Measurements from ENCODE around the gene XPR1.
"Not testable (repeated sequence)": the region's sequence is repeated elsewhere in the genome, so short reads cannot be mapped to it uniquely, and the experiment has no call there.

Gene XPR1

DNA sequence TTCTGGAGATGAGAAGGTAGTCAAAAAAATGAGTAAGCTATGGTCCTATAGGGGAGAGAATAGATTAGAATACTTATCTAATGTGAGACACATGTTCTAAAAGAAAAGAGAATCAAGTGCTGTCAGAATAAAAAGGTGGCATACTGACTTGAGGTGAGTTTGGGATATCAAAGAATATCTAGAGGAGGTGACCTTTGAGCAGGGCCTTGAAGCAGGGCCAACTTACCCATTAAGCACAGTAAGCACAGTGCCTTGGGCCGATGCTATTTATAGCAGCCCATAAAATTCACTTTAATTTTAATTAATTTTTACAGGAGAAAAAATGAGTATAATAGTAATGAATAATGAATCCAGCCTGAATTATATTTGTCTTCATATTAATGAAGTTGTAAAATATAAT lies 92.2 kb downstream of the XPR1 start:
- DNase-seq, result no peak

DNA sequence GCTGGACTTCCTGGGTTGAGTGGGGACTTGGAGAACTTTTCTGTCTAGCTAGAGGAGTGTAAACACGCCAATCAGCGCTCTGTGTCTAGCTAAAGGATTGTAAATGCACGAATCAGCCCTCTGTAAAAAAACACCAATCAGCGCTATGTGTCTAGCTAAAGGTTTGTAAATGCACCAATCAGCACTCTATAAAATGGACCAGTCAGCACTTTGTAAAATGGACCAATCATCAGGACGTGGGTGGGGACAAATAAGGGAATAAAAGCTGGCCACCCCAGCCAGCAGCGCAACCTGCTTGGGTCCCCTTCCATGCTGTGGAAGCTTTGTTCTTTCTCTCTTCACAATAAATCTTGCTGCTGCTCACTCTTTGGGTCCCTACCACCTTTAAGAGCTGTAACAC lies 94.2 kb downstream of the XPR1 start:
- DNase-seq, result not testable (repeated sequence)

DNA sequence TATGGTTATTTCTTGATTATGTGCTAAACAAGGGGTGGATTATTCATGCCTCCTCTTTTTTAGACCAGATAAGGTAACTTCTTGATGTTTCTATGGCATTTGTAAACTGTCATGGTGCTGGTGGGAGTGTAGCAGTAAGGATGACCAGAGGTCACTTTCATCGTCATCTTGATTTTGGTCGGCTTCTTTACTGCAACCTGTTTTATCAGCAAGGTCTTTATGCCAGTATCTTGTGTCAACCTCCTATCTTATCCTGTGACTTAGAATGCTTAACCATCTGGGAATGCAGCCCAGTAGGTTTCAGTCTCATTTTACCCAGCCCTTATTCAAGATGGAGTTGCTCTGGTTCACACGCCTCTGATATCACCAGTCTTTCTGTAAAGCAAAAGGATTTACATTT lies 95.9 kb downstream of the XPR1 start:
- DNase-seq, result not testable (repeated sequence)

DNA sequence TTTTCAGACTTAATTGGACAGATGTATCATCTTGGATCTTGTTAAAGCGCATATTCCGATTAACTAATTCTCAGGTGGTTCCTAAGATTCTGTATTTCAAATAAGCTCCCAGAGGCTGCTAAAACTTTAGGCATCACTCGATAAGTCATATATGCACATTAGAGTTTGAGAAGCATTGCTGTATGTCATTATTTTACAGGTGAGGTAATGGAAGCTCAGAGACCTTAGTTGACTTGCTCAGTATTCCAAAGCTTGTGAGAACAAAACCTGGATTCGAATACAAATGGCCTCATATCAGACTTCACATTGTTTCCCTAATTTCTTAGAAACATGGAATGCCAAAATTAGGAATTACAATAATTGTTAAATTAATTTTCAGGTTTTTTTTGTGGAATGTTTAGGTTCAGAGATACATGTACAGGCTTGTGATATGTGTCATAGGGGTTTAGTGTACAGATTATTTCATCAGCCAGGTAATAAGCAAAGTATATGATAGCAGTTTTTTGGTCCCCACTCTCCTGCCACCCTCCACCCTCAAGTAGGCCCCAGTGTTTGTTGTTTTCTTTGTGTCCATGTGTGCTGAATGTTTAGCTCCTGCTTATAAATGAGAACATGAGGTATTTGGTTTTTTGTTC lies 96.8 kb downstream of the XPR1 start:
- DNase-seq, result no peak

DNA sequence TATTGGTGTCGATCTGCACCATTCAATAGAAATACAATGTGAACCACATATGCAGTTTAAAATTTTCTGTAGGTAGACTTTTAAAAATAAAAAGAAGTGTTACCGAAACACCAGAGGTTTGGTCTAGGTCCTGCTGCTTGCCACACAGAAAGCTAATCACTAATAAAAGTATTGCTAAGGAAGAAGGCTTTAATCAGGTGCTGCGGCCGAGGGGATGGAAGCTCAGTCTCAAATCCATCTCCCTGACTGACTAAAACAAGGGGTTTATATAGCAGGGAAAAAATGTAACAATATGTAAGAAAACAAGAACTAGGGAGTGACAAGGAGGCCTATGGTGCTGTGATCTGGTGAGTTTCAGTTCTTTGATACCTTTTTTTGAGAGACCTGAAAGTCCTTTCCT lies 99.3 kb downstream of the XPR1 start:
- DNase-seq, result no peak

DNA sequence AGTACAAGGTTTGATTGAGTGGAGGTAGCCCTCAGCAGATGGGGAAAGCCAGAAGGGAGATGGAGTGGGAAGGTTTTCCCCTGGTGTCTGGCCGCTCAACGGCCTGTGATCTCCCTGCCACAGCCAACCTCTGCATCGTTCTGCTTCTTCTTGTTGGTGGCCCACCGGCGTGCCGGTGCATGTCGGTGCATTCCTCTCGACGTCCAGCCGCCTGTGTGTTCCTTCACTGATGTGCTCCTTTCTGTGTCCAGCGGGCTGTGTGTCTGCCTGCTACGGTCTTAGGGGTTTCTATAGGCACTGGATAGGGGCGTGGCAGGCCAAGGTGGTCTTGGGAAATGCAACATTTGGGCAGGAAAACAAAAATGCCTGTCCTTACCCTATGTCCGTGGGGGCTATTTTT lies 101.0 kb downstream of the XPR1 start:
- no peak for DNase-seq

DNA sequence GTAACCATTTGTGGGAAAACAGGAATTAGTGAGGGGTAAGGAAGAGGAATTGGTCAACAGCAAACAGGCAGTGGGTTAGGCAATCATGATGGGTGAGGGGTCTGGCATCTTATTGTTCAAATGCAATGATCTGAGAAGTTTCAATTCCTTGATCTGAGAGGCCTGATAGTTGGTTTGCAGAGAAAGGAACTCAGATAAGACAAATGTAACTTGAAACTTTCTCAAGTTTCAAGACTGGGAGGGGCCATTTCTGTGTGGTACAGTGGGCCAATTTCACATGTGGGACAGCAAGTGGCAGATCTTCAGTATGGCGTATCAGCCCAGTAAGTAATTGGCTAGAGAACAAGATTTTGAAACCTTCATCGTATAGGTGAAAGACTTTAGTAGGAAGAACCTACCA lies 102.5 kb downstream of the XPR1 start:
- DNase-seq, result no peak

DNA sequence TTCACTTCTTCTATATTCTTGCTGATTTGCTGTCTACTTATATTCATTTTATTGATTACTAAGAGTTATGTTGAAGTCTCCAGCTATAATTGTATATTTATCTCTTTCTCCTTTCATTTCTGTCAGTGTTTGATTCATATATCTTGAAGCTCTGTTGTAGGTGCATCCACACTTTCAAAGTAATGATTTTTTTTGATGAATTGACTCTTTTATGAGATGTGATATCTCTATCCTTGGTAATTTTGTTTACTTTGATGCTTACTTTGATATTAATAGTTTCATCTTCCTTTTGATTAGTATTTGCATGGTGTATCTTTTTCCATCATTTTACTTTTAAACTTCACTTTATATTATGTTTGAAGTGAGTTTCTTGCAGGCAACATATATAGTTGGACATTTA lies 110.8 kb downstream of the XPR1 start:
- DNase-seq, result no peak

DNA sequence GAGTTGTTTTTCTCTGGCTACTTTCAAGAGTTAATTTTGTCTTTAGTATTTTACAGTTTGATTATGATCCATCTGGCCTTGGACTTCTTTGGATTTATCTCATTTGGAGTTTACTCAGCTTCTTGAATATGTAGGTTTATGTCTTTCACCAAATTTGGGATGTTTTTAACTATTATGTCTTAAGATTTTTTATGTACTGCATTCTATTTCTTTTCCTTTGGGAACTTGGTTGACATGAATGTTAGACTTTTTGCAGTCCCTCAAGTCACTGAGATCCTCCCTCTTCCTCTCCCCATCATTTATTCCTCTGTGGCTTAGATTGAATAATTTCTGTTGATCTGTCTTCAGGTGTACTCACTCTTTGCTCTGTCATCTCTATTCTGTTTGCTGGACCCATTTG lies 112.0 kb downstream of the XPR1 start:
- no peak for DNase-seq

DNA sequence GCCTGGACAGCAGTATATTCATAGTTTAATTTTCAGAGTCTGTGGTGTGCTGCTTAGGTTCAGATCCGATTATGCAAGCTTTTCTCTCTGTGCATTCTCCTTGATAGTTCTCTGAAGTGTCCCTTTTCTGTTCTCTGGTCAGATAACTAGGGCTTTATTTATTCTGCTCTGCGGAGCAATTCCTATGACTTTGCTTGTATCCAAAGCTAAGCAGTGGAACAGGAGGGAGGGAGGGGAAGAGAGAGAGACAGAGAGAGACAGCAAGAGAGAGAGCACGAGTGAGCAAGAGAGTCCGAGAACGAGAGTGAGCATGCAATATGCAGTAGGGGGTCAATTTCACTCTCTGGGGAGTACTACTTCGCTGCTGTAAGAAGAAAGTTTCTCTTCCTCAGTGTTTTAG lies 113.3 kb downstream of the XPR1 start:
- no peak for DNase-seq

DNA sequence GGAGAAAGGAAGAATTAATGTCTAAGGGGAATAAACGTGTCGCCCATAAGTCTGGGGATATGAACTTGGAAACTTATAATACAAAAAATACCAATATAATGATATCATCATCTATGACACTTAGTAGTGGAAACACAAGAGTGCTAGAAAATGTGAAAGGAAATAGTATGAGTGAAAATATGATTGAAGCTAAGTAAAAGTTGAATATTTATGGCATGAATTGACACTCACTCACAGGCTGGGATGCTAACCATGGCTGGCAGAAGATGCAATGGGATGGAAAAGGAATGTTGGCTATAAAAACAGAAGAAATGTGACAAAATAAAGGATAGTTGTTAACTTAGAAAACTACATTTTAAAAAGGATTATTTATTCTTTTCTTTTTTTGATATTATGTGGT lies 120.1 kb downstream of the XPR1 start:
- DNase-seq, result no peak

DNA sequence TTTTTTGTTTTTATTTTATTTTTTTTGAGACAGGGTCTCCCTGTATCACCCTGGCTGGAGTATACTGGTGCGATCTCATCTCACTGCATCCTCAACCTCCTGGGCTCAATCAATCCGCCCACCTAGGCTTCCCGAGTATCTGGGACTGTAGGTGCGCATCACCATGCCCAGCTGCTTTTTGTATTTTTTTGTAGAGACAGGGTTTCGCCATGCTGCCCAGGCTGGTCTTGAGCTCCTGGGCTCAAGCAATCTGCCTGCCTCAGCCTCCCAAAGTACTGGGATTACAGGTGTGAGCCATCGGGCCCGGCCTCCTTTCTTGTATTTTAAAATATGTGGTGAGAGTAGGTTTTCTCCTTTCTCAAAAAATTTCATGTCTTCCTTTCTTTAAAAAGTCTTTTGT lies 122.6 kb downstream of the XPR1 start:
- no peak for DNase-seq

DNA sequence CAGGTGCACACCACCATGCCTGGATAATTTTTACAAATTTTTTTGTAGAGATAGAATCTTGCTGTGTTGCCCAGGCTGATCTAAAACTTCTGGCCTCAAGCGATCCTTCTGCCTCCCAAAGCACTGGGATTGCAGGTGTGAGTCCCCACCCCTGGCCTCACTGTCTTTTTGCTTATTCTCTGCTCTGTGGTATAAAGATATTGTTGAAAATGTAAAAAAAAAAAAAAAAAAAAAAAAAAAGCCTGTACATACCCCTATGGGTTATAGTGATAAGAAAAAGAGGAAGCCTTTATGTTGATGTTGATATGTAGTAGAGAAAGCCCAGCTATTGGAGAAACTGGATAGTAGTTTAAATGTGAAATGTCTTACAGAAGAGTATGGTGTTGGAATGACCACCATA lies 125.8 kb downstream of the XPR1 start:
- DNase-seq, result no peak

DNA sequence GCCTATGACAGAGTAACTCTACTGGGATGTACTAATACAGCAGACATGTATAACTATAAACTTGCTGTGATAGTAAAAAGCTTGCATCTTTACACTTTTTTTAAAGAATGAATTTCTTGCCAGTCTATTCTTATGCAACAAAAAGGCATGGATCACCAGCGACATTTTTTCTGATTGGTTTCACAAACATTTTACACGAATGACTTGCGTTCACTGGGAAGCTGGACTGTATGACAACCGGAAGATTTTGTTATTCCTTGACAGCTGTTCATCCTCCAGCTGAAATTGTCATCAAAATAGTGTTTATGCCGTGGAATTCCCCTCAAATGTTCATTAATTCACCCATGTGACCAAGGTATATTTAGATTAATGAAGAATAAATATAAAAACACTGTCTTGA lies 131.0 kb downstream of the XPR1 start:
- no peak for DNase-seq

DNA sequence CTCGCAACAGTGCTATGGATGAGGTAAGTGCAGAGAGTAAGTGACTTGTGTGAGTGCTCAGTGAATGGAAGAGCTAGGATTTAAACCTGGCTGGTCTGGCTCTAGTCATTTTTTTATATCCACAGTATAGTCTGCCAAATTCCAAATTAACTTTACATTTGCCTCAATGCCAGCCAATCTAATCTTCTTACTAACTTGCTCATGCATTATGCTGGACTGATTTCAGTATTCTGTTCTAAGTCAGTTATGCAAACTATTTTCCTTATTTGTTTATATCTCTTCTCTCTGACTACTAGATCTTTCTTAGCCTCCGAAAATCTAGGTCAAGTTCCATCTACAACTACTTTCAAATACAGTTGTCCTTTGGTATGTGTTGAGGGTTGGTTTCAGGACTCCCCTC lies 133.3 kb downstream of the XPR1 start:
- no peak for DNase-seq

DNA sequence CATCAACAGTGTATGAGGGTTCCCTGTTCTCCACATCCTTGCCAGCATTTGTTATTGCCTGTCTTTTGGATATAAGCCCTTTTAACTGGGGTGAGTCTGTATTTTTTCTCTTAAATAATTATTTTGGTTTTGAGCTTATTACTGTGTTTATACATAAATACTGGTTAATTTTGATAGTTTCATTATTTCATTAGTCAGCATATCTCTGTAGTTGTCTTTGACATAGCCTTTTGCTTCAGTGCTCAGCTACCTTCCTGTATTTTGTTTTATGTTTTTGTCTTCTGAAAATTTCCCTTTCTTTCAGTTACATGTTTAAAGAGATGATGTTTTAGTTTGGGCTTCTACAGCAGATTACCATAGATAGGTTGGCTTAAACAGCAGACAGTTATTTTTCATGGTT lies 138.1 kb downstream of the XPR1 start:
- no peak for DNase-seq

DNA sequence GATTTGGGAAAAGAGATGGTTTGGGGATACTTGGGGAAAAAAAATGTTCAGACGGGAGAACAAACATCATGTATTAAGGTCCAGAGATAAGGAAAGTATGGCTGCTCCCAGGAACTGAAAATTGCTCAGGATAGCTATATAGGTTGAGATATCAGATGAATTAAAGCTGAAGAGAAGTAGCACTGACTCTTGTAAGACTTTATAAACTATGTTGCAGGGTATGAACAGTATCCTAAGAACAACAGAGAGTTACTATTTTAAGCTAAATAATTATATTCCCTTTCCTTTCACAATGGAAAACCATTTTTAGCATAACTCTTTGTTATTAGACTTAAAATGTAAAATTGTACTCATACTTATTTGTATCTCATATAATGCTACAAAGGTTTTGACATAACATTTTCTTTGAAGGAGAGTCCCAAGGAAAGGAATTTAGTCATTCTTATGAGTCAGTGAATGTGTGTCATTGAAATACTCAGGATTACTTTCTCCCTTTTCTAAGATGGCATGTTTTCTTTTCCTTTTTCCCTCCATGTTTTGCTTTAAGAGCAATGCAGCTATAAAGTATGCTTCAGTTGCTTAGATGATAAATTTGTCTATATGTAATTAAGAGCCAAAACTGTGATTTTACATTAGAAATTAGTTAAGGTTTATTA lies 141.5 kb downstream of the XPR1 start:
- no peak for DNase-seq

DNA sequence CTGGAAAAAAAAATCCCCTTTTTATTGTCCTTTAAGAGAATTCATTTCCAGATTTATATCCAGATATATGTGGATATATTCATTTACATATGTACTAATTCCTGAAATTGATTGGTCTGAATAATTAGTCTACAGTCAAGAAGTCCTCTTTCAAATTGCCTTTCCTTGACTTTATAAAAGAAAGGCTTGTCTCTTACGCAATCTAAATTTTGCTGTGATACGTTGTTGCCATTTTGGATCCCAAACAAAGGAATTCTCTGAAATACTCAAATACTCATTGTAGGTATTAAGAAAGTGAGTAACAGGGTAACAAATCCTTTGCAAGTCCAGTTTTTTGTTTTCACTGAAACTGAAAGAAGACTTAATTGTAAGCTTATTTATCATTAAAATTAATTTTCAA lies 144.0 kb downstream of the XPR1 start:
- DNase-seq, result no peak

DNA sequence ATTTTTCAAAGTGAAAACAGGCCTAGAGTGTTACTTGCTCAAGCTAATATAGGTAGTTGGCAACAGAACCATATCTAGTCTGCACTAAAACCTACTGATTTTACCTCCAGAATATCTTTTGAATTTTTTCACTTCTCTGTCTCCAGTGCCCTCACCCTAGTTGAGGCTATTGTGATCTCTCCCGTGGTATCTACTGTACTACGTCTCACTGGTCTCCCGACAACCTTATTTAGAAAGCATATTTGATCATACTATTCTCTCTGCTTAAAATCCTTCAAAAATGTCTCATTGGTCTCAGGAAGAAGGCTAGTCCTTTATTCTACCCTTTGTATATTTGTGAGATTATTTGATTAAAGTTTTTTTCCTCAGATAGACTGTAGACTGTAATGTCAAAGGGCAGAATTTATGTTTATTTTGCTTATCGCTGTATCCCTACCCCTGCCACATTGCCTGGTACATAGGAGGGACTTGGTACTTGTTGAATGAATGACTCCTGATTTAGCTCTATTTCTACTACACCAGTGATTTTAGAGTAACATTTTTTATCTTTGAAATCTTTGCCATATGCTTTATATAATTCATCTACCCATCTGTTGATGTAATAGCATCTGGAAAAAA lies 145.4 kb downstream of the XPR1 start:
- DNase-seq, result no peak

DNA sequence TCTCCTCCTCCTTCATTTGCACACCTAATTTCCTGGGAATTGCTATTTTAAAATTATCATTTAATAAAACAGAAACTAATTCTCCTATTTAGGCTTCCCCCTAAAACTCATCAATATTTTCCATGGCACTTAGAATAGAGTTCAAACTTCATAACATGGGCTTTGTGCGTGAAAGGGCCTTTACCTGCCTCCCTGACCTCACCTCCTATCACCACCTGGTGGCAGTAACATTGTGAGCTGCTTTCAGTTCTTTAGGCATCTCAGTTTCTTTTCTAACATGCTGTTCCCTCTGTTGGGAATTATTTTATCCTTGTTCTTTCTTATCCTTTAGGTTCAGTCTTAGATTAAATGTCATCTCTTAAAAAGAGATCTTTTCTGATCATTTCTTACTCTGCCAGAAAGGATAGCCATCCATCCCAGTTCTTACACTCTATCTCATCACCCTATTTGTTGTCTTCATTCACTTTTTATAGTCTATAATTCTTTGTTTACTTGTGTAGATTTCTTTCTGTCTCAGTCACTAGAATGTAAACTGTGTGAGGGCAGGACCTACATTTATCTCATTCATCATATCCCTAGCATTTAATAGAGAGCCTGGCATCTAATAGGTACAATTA lies 147.1 kb downstream of the XPR1 start:
- no peak for DNase-seq

DNA sequence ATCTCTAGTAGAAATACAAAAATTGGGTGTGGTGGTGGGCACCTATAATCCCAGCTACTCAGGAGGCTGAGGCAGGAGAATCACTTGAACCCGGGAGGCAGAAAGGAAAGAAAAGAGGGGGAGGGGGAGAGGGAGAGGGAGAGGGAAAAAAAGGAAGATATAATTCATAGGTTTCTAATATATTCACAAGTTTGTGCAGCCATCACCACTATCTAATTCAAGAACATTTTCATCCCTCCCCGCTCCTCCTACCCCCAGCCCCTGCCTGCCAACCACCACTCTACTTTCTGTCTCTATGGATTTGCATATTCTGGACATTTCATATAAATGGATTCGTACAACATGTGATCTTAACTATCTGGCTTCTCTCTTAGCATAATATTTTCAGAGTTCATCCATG lies 147.8 kb downstream of the XPR1 start:
- DNase-seq, result no peak

DNA sequence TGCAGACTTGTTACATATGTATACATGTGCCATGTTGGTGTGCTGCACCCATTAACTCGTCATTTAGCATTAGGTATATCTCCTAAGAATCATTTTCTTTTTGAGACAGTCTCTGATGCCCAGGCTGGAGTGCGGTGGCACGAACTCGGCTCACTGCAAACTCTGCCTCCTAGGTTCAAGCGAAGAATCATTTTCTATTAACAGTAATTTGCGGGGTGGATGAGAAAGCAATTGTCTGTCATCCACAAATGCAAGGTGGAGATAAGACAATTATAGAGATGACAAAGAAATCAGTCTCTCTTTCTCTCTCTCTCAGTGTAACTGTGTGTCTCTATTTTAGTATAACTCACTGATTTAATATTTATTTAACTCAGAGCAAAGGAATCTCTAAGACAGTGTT lies 149.9 kb downstream of the XPR1 start:
- DNase-seq, result no peak

DNA sequence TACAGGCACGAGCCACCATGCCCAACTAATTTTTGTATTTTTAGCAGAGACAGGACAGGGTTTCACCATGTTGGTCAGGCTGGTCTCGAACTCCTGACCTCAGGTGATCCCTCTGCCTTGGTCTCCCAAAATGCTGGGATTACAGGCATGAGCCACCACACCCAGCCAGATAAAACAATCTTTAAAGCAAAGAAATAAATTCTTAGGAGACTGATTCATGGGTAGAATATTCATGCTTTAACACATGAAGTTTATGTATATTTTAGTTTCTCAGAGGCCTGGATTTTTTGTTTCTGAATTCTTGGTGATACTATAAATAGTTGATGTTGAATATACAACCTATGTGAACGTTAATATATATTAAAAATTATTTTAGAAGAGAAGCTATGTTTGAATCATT lies 153.5 kb downstream of the XPR1 start:
- DNase-seq, result no peak

DNA sequence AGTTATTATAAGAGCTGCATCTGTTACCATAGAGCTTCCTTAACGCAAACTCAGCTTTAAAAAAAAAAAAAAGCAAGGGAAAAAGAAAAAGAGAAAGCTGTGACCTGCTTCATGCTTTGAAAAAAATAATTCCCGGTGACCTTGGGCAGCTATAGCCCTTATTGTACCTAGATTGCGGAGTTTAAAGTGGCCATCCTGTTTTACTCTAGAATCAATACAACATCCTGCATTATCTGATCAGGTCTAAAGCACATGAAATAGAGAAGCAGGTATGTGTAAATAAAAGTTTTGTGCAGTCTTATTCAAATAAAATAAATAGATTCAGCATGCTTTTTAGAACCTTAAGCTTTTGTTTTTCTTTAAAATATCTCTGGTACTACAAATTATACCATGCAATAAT lies 154.1 kb downstream of the XPR1 start:
- DNase-seq, result no peak

Data from NCI-H1417 treated with DMSO at 0.1 percent for 48 hours (cell line).